Large intestine (tissue), 3 donors: ENCODE measurements around the gene CCDC167. TPM values are rescaled to one million over a fixed set of nuclear protein-coding genes. Genes with fewer than 3 reads are reported as not detected.
A peak's percentile ranks its signal among the peaks of the same experiment; 100 is the strongest.

ENCODE experiments used
- DNase-seq, 2 donors: peaks; one replicate each; pipeline versions ENCODE4 v3.0.0 to v3.0.0-alpha.2; 2013
- H3K27ac ChIP-seq: one replicate; pipeline ENCODE4 v1.5.1; 2013; ENCODE audit warnings: low read length
- H3K27me3 ChIP-seq: 2 replicates; pipeline ENCODE4 v1.6.1; 2013; ENCODE audit warnings: low read length; ENCODE audit not compliant: control insufficient read depth, insufficient read depth
- H3K36me3 ChIP-seq: 2 replicates; pipeline ENCODE4 v1.6.1; 2013; ENCODE audit warnings: low read length; ENCODE audit not compliant: control insufficient read depth, insufficient read depth
- H3K4me1 ChIP-seq: one replicate; pipeline ENCODE4 v1.6.1; 2013; ENCODE audit warnings: low read length; ENCODE audit not compliant: control insufficient read depth, insufficient read depth
- H3K4me3 ChIP-seq: one replicate; pipeline ENCODE4 v1.5.1; 2013; ENCODE audit warnings: low read length
- H3K9me3 ChIP-seq: one replicate; pipeline ENCODE4 v1.6.1; 2013; ENCODE audit warnings: mild to moderate bottlenecking, low read depth, low read length, moderate library complexity; ENCODE audit not compliant: control insufficient read depth
- WGBS: methylation state at CpG from one replicate; pipeline ENCODE4 v1.1.5; 2013; ENCODE audit warnings: low lambda C conversion rate; ENCODE audit not compliant: insufficient coverage; 5-methylcytosine and 5-hydroxymethylcytosine counted together
- polyA plus RNA-seq: library from polyadenylated mRNA; unstranded; fragments of 120-200 nt; gene quantifications from one replicate; pipeline ENCODE4 v1.2.1, GENCODE V29; 2013

Gene CCDC167
- polyA plus RNA-seq, 1 donor: 18.1 TPM

- no peaks in the 10 kb centered on the region for H3K4me1 ChIP-seq
- H3K27ac ChIP-seq: no peak overlapping the region
- no peak for DNase-seq
- H3K9me3 ChIP-seq: no peaks in the 10 kb centered on the region
- no CpG with 5 or more reads among the region's 12 CpGs for WGBS
- no peaks in the 10 kb centered on the region for H3K27me3 ChIP-seq
- peaks cover 3% of the 10 kb centered on the region for H3K36me3 ChIP-seq
- no peak overlapping the region for H3K4me3 ChIP-seq
Observed at GRCh38 chr6:37491171-37491829, 8.4 kb downstream of the CCDC167 start.

- H3K27me3 ChIP-seq: no peaks in the 10 kb centered on the region
- no peak for DNase-seq
- H3K27ac ChIP-seq: no peak overlapping the region
- no peaks in the 10 kb centered on the region for H3K4me1 ChIP-seq
- no peaks in the 10 kb centered on the region for H3K9me3 ChIP-seq
- peaks cover 3% of the 10 kb centered on the region for H3K36me3 ChIP-seq
- H3K4me3 ChIP-seq: no peak overlapping the region
- WGBS: no CpG with 5 or more reads among the region's 9 CpGs
Observed at GRCh38 chr6:37490536-37491170, 9.0 kb downstream of the CCDC167 start.

GRCh38 chr6:37489697-37490336 is 9.9 kb downstream of the CCDC167 start:
- no peak for DNase-seq
- Histone ChIP-seq H3K9me3 (no peaks in the 10 kb centered on the region), H3K4me3 (no peak overlapping the region), H3K36me3 (peaks cover 5% of the 10 kb centered on the region), H3K4me1 (no peaks in the 10 kb centered on the region), H3K27me3 (no peaks in the 10 kb centered on the region), H3K27ac (no peak overlapping the region)
- WGBS: no CpG with 5 or more reads among the region's 10 CpGs

GRCh38 chr6:37488476-37488875 is 11.2 kb downstream of the CCDC167 start:
- no peak overlapping the region for H3K4me3 ChIP-seq
- WGBS: no CpG with 5 or more reads among the region's 1 CpG
- H3K4me1 ChIP-seq: no peaks in the 10 kb centered on the region
- H3K36me3 ChIP-seq: peaks cover 10% of the 10 kb centered on the region
- H3K27ac ChIP-seq: no peak overlapping the region
- no peaks in the 10 kb centered on the region for H3K9me3 ChIP-seq
- no peak for DNase-seq
- no peaks in the 10 kb centered on the region for H3K27me3 ChIP-seq

- no peak overlapping the region for H3K27ac ChIP-seq
- no peak for DNase-seq
- peaks cover 17% of the 10 kb centered on the region for H3K36me3 ChIP-seq
- 86% methylated on average over 1 of the region's 9 CpGs for WGBS
- H3K4me3 ChIP-seq: no peak overlapping the region
- no peaks in the 10 kb centered on the region for H3K27me3 ChIP-seq
- no peaks in the 10 kb centered on the region for H3K4me1 ChIP-seq
- no peaks in the 10 kb centered on the region for H3K9me3 ChIP-seq
Observed at GRCh38 chr6:37487591-37488380, 11.9 kb downstream of the CCDC167 start.

GRCh38 chr6:37486121-37486839 is 13.4 kb downstream of the CCDC167 start:
- peaks cover 30% of the 10 kb centered on the region for H3K36me3 ChIP-seq
- H3K4me3 ChIP-seq: no peak overlapping the region
- H3K27me3 ChIP-seq: no peaks in the 10 kb centered on the region
- no peaks in the 10 kb centered on the region for H3K4me1 ChIP-seq
- DNase-seq: no peak
- H3K27ac ChIP-seq: no peak overlapping the region
- no CpG with 5 or more reads among the region's 8 CpGs for WGBS
- no peaks in the 10 kb centered on the region for H3K9me3 ChIP-seq

- Histone ChIP-seq H3K4me1 (no peaks in the 10 kb centered on the region), H3K9me3 (no peaks in the 10 kb centered on the region), H3K27ac (no peak overlapping the region), H3K36me3 (peaks cover 38% of the 10 kb centered on the region), H3K4me3 (no peak overlapping the region), H3K27me3 (no peaks in the 10 kb centered on the region)
- WGBS: no CpG with 5 or more reads among the region's 10 CpGs
- DNase-seq: no peak
Observed at GRCh38 chr6:37485291-37485702, 14.4 kb downstream of the CCDC167 start.

- Histone ChIP-seq H3K4me3 (no peak overlapping the region), H3K4me1 (no peaks in the 10 kb centered on the region), H3K36me3 (peaks cover 43% of the 10 kb centered on the region), H3K9me3 (no peaks in the 10 kb centered on the region), H3K27ac (no peak overlapping the region), H3K27me3 (no peaks in the 10 kb centered on the region)
- no peak for DNase-seq
- no CpG with 5 or more reads among the region's 7 CpGs for WGBS
Observed at GRCh38 chr6:37484786-37485170, 14.9 kb downstream of the CCDC167 start.

GRCh38 chr6:37483917-37484785 is 15.5 kb downstream of the CCDC167 start:
- H3K27ac ChIP-seq: no peak overlapping the region
- DNase-seq: peak in 1 of 2 donors; percentile 27
- no CpG with 5 or more reads among the region's 20 CpGs for WGBS
- H3K27me3 ChIP-seq: no peaks in the 10 kb centered on the region
- H3K9me3 ChIP-seq: no peaks in the 10 kb centered on the region
- H3K4me1 ChIP-seq: no peaks in the 10 kb centered on the region
- no peak overlapping the region for H3K4me3 ChIP-seq
- peaks cover 49% of the 10 kb centered on the region for H3K36me3 ChIP-seq
